ENCODE results near the gene AKR1B15. TPM values are rescaled to one million over a fixed set of nuclear protein-coding genes. Genes with fewer than 3 reads are reported as not detected.

Gene AKR1B15
- polyA plus RNA-seq, 3 donors, result not detected

DNA sequence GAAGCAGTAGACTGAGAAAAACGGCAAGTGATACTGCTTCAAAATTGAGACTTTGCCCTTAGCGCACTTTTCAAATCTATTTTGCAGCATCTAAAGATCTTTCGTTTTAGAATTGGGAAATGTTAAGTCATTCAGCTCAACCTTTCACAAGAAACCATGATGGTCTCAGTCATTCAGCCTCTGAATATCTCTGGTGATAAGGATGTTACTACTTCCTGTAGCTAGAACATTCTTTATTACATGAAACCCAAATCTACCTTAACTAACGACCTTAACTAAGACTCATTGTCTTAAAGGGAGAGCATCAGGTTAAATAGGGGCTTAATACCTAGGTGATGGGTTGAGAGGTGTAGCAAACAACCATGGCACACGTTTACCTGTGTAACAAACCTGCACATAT, 47.9 kb upstream of the AKR1B15 start:
- no peak overlapping the region for H3K27ac ChIP-seq (ENCODE audit: low read depth in 1 of 2, low read length in 2 of 2)
- Mint-ChIP-seq H3K4me1 (peaks cover 7% of the 10 kb centered on the region), H3K27ac (no peak overlapping the region), H3K36me3 (no peaks in the 10 kb centered on the region), H3K4me3 (no peak overlapping the region), H3K27me3 (ENCODE audit: low read depth in 3 of 3) (peaks cover 0 to 5% (median 0%) of the 10 kb centered on the region in 3 donors), H3K9me3 (peaks cover 0 to 1% (median 0%) of the 10 kb centered on the region in 7 donors)
- no peak overlapping the region for H3K4me3 ChIP-seq (replicated peaks in 1 of 3; ENCODE audit: low read depth in 2 of 3, low read length in 3 of 3)
- H3K27me3 ChIP-seq (ENCODE audit: control insufficient read depth in 2 of 2, insufficient read depth in 2 of 2, low read length in 2 of 2), result no peaks in the 10 kb centered on the region
- no peaks in the 10 kb centered on the region for H3K9me3 ChIP-seq (replicated peaks in 1 of 2; ENCODE audit: control insufficient read depth in 1 of 2, insufficient read depth in 1 of 2, low read length in 2 of 2)
- TF ChIP-seq, protein P1, sequence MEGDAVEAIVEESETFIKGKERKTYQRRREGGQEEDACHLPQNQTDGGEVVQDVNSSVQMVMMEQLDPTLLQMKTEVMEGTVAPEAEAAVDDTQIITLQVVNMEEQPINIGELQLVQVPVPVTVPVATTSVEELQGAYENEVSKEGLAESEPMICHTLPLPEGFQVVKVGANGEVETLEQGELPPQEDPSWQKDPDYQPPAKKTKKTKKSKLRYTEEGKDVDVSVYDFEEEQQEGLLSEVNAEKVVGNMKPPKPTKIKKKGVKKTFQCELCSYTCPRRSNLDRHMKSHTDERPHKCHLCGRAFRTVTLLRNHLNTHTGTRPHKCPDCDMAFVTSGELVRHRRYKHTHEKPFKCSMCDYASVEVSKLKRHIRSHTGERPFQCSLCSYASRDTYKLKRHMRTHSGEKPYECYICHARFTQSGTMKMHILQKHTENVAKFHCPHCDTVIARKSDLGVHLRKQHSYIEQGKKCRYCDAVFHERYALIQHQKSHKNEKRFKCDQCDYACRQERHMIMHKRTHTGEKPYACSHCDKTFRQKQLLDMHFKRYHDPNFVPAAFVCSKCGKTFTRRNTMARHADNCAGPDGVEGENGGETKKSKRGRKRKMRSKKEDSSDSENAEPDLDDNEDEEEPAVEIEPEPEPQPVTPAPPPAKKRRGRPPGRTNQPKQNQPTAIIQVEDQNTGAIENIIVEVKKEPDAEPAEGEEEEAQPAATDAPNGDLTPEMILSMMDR (IDR thresholded peaks at IDR 0.05), result no peak
- no peaks in the 10 kb centered on the region for H3K79me2 ChIP-seq (ENCODE audit: insufficient read depth, low read length)
- H3K9ac ChIP-seq (ENCODE audit: insufficient read depth, low read length, poor library complexity, severe bottlenecking), result no peak overlapping the region
- H2AFZ ChIP-seq (ENCODE audit: insufficient read depth, low read depth, low read length, poor library complexity, severe bottlenecking), result no peak overlapping the region
- no peaks in the 10 kb centered on the region for H4K20me1 ChIP-seq (ENCODE audit: insufficient read depth, low read length)
- peaks cover 3 to 4% of the 10 kb centered on the region in 2 donors for H3K4me1 ChIP-seq (ENCODE audit: control insufficient read depth in 1 of 2, insufficient read depth in 2 of 2, low read length in 2 of 2)
- no CpG with 5 or more reads among the region's 5 CpGs for WGBS (ENCODE audit: insufficient coverage)
- H3K4me2 ChIP-seq (replicated peaks; ENCODE audit: extremely low read depth, low read length, poor library complexity, severe bottlenecking), result no peak overlapping the region
- intact Hi-C loops (cut with micrococcal nuclease), result no loop called here
- DNase-seq, result no peak
- H3K36me3 ChIP-seq (replicated peaks in 1 of 2; ENCODE audit: control insufficient read depth in 1 of 2, insufficient read depth in 2 of 2, low read length in 2 of 2), result no peaks in the 10 kb centered on the region

DNA sequence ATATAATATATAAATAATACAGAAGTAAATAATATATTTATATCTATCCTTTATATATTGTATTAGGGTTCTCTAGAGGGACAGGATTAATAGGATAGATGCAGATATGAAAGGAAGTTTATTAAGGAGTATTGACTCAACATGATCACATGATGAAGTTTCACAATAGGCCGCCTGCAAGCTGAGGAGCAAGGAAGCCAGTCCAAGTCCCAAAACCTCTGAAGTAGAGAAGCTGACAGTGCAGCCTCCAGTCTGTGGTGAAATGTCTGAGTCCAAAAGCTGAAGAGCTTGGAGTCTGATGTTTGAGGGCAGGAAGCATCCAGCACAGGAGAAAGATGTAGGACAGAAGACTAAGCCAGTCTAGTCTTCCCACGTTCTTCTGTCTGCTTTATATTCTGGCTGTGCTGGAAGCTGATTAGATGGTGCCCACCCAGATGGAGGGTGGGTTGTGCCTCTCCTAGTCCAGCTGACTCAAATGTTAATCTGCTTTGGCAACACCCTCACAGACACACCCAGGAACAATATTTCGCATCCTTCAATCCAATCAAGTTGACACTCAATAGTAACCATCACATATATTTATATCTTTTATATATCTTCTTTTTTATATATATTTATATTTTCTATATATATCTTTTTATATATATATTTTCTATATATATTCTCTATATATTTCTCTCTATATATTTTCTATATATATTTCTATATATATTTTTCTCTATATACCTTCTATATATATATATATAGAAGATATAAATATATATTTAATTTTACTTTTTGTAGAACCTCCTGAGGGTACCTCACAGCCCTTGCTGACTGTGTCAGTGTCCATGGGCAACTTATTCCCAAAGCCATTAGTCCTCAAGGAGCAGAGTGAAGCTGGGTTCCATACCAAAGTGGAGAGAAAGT, 46.2 kb upstream of the AKR1B15 start:
- peaks cover 0 to 3% (median 0%) of the 10 kb centered on the region in 3 donors for H3K27me3 Mint-ChIP-seq (ENCODE audit: low read depth in 3 of 3)
- Histone ChIP-seq H3K4me2 (replicated peaks; ENCODE audit: extremely low read depth, low read length, poor library complexity, severe bottlenecking) (no peak overlapping the region), H3K27ac (ENCODE audit: low read depth in 1 of 2, low read length in 2 of 2) (peak overlapping the region in 1 of 2 donors; percentile 48), H3K9ac (ENCODE audit: insufficient read depth, low read length, poor library complexity, severe bottlenecking) (no peak overlapping the region), H4K20me1 (ENCODE audit: insufficient read depth, low read length) (no peaks in the 10 kb centered on the region), H3K36me3 (replicated peaks in 1 of 2; ENCODE audit: control insufficient read depth in 1 of 2, insufficient read depth in 2 of 2, low read length in 2 of 2) (no peaks in the 10 kb centered on the region), H2AFZ (ENCODE audit: insufficient read depth, low read depth, low read length, poor library complexity, severe bottlenecking) (no peak overlapping the region), H3K27me3 (ENCODE audit: control insufficient read depth in 2 of 2, insufficient read depth in 2 of 2, low read length in 2 of 2) (no peaks in the 10 kb centered on the region), H3K4me3 (replicated peaks in 1 of 3; ENCODE audit: low read depth in 2 of 3, low read length in 3 of 3) (no peak overlapping the region), H3K9me3 (replicated peaks in 1 of 2; ENCODE audit: control insufficient read depth in 1 of 2, insufficient read depth in 1 of 2, low read length in 2 of 2) (no peaks in the 10 kb centered on the region), H3K79me2 (ENCODE audit: insufficient read depth, low read length) (no peaks in the 10 kb centered on the region), H3K4me1 (ENCODE audit: control insufficient read depth in 1 of 2, insufficient read depth in 2 of 2, low read length in 2 of 2) (peaks cover 3 to 4% of the 10 kb centered on the region in 2 donors)
- WGBS (ENCODE audit: insufficient coverage), result 0% methylated on average over 1 of the region's 3 CpGs
- no peaks in the 10 kb centered on the region for H3K36me3 Mint-ChIP-seq
- no peak overlapping the region for H3K4me3 Mint-ChIP-seq
- TF ChIP-seq, protein P1 (IDR thresholded peaks at IDR 0.05), result no peak
- DNase-seq, result peak; percentile 53 to 80 (median 65)
- H3K27ac Mint-ChIP-seq, result peak overlapping the region; percentile 5 to 78 (median 56)
- intact Hi-C loops (cut with micrococcal nuclease), result no loop called here
- peaks cover 7% of the 10 kb centered on the region for H3K4me1 Mint-ChIP-seq
- H3K9me3 Mint-ChIP-seq, result no peaks in the 10 kb centered on the region

Measured in CD14-positive monocyte (primary cell).